SK-N-SH (cell line): ENCODE results near the gene SNED1. TPM values are rescaled to one million over a fixed set of nuclear protein-coding genes. Genes with fewer than 3 reads are reported as not detected.

ENCODE experiments used
- CTCF ChIA-PET: fragments of 300-600, 350-600 bp; formaldehyde crosslinking; extraction: SDS; loops from one replicate; lab custom pipeline; 2021; lab: Yijun Ruan, JAX
- POLR2A ChIA-PET: fragments of 350-600 bp; sonication (Branson Sonifier 250); formaldehyde crosslinking; extraction: SDS; loops from one replicate; lab custom pipeline; 2020; ENCODE audit warnings: antibody characterized with exemption, inconsistent platforms; lab: Yijun Ruan, JAX
- DNase-seq: peaks from one replicate; pipeline ENCODE4 v3.0.0; 2012
- H2AFZ ChIP-seq: fragments of 200-600 bp; sonication (generic); 2 replicates; pipeline ENCODE4 v1.8.1; 2016; ENCODE audit warnings: antibody characterized with exemption, mild to moderate bottlenecking, low read depth
- H3F3A ChIP-seq: fragments of 200-600 bp; sonication (generic); replicated peaks from 2 replicates; pipeline ENCODE3; 2016; ENCODE audit warnings: antibody characterized with exemption, mild to moderate bottlenecking; ENCODE audit not compliant: insufficient read depth
- H3K27ac ChIP-seq, 2 experiments: fragments of 200-500 bp in 1 of 2; fragments of 200-600 bp in 1 of 2; sonication (Bioruptor generic) in 1 of 2; sonication (generic), shearing (Covaris generic) in 1 of 2; 2 replicates each; pipeline versions ENCODE4 v1.5.1 to v1.6.1; 2014 to 2016; ENCODE audit warnings: low read depth in 2 of 2, inconsistent platforms in 1 of 2, low read length in 1 of 2, mild to moderate bottlenecking in 1 of 2, mixed read lengths in 1 of 2
- H3K27me3 ChIP-seq: fragments of 200-600 bp; sonication (generic), shearing (Covaris generic); 2 replicates; pipeline ENCODE4 v1.6.1; 2016; ENCODE audit warnings: mixed run types; ENCODE audit not compliant: insufficient read depth
- H3K36me3 ChIP-seq, 2 experiments: fragments of 200-500 bp in 1 of 2; fragments of 200-600 bp in 1 of 2; sonication (Bioruptor generic) in 1 of 2; sonication (generic) in 1 of 2; replicated peaks in 1 of 2; 2 replicates each; pipeline versions ENCODE3 to v1.5.1; 2014 to 2016; ENCODE audit warnings: low read length in 1 of 2, mild to moderate bottlenecking in 1 of 2; ENCODE audit not compliant: insufficient read depth in 2 of 2, control insufficient read depth in 1 of 2
- H3K4me1 ChIP-seq, 2 experiments: fragments of 200-500 bp in 1 of 2; fragments of 200-600 bp in 1 of 2; sonication (Bioruptor generic) in 1 of 2; sonication (generic), shearing (Covaris generic) in 1 of 2; 2 replicates each; pipeline versions ENCODE4 v1.5.1 to v1.6.1; 2014 to 2016; ENCODE audit warnings: low read depth in 1 of 2, low read length in 1 of 2, mixed run types in 1 of 2; ENCODE audit not compliant: insufficient read depth in 2 of 2, control insufficient read depth in 1 of 2
- H3K4me2 ChIP-seq: fragments of 200-600 bp; sonication (generic), shearing (Covaris generic); 2 replicates; pipeline ENCODE4 v1.6.1; 2017; ENCODE audit warnings: mixed run types
- H3K4me3 ChIP-seq, 2 experiments: fragments of 200-500 bp in 1 of 2; fragments of 200-600 bp in 1 of 2; sonication (Bioruptor generic) in 1 of 2; sonication (generic), shearing (Covaris generic) in 1 of 2; 2 replicates each; pipeline versions ENCODE4 v1.5.1 to v1.8.1; 2014 to 2016; ENCODE audit warnings: low read depth in 2 of 2, inconsistent platforms in 1 of 2, low read length in 1 of 2, mild to moderate bottlenecking in 1 of 2, mixed read lengths in 1 of 2, moderate library complexity in 1 of 2
- H3K79me2 ChIP-seq: fragments of 200-600 bp; sonication (generic); 2 replicates; pipeline ENCODE4 v1.8.1; 2017; ENCODE audit warnings: mild to moderate bottlenecking; ENCODE audit not compliant: insufficient read depth
- H3K9ac ChIP-seq: fragments of 200-600 bp; sonication (generic); 2 replicates; pipeline ENCODE4 v1.6.1; 2017; ENCODE audit warnings: mixed run types
- H3K9me2 ChIP-seq: fragments of 200-600 bp; sonication (generic); 2 replicates; pipeline ENCODE4 v1.6.1; 2017; ENCODE audit warnings: mixed run types
- H3K9me3 ChIP-seq: fragments of 200-600 bp; sonication (generic); 2 replicates; pipeline ENCODE4 v1.6.1; 2017; ENCODE audit warnings: mixed run types, mild to moderate bottlenecking, moderate library complexity
- H4K20me1 ChIP-seq: fragments of 200-600 bp; sonication (generic); 2 replicates; pipeline ENCODE4 v1.6.1; 2017; ENCODE audit warnings: mild to moderate bottlenecking, mixed run types; ENCODE audit not compliant: insufficient read depth
- ELF1 ChIP-seq: IDR thresholded peaks from 2 replicates; pipeline ENCODE4 v1.4.0; 2012
- EP300 ChIP-seq, 2 experiments: IDR thresholded peaks; 2 replicates each; pipeline versions ENCODE4 v1.4.0 to v1.6.1; 2012; ENCODE audit warnings: borderline replicate concordance in 1 of 2, low read depth in 1 of 2, low read length in 1 of 2
- FOSL2 ChIP-seq: IDR thresholded peaks from 2 replicates; pipeline ENCODE4 v1.4.0; 2012; ENCODE audit warnings: low read depth, mild to moderate bottlenecking, moderate library complexity, borderline replicate concordance
- FOXJ3 ChIP-seq: sonication (generic); formaldehyde crosslinking; IDR thresholded peaks from 2 replicates; pipeline ENCODE4 v1.5.1; 2020; ENCODE audit warnings: mild to moderate bottlenecking, missing genetic modification reagents
- FOXM1 ChIP-seq: IDR thresholded peaks from 2 replicates; pipeline ENCODE4 v1.4.0; 2012; ENCODE audit warnings: low read depth, mild to moderate bottlenecking
- GABPA ChIP-seq: IDR thresholded peaks from 2 replicates; pipeline ENCODE4 v1.4.0; 2012; ENCODE audit warnings: low read depth, mild to moderate bottlenecking
- GATA2 ChIP-seq: sonication (generic); formaldehyde crosslinking; IDR thresholded peaks from 2 replicates; pipeline ENCODE4 v1.5.0; 2020; ENCODE audit warnings: mild to moderate bottlenecking, missing genetic modification reagents
- JUND ChIP-seq: IDR thresholded peaks from 2 replicates; pipeline ENCODE4 v1.4.0; 2012
- MAX ChIP-seq: IDR thresholded peaks from 2 replicates; pipeline ENCODE4 v1.4.0; 2012; ENCODE audit warnings: low read depth
- MXI1 ChIP-seq: IDR thresholded peaks from 2 replicates; pipeline ENCODE4 v1.6.1; 2012; ENCODE audit warnings: mild to moderate bottlenecking, low read depth, low read length, improper control_type of control experiment
- NFIC ChIP-seq: IDR thresholded peaks from 2 replicates; pipeline ENCODE4 v1.4.0; 2012; ENCODE audit warnings: borderline replicate concordance
- NRF1 ChIP-seq: IDR thresholded peaks from 2 replicates; pipeline ENCODE4 v1.6.1; 2012; ENCODE audit warnings: low read depth, mild to moderate bottlenecking, low read length
- RAD21 ChIP-seq: IDR thresholded peaks from 2 replicates; pipeline ENCODE4 v1.6.1; 2012; ENCODE audit warnings: mild to moderate bottlenecking, low read length
- REST ChIP-seq: IDR thresholded peaks from 2 replicates; pipeline ENCODE4 v1.6.1; 2012; ENCODE audit warnings: mild to moderate bottlenecking, low read depth, low read length, moderate library complexity
- RFX5 ChIP-seq: IDR thresholded peaks from 2 replicates; pipeline ENCODE4 v1.6.1; 2012; ENCODE audit warnings: mild to moderate bottlenecking, improper control_type of control experiment, low read length
- RXRA ChIP-seq: IDR thresholded peaks from 2 replicates; pipeline ENCODE4 v1.4.0; 2012; ENCODE audit warnings: low read depth, mild to moderate bottlenecking, borderline replicate concordance
- SIN3A ChIP-seq: IDR thresholded peaks from 2 replicates; pipeline ENCODE4 v1.6.1; 2012; ENCODE audit warnings: low read depth, mild to moderate bottlenecking, low read length, moderate library complexity, borderline replicate concordance
- TCF12 ChIP-seq: IDR thresholded peaks from 2 replicates; pipeline ENCODE4 v1.4.0; 2012
- TEAD4 ChIP-seq: IDR thresholded peaks from 2 replicates; pipeline ENCODE4 v1.4.0; 2012; ENCODE audit warnings: mild to moderate bottlenecking, borderline replicate concordance; ENCODE audit not compliant: insufficient read depth
- USF2 ChIP-seq: fragments of 150-350 bp; IDR thresholded peaks from 2 replicates; pipeline ENCODE4 v1.6.1; 2017; ENCODE audit warnings: antibody characterized with exemption, low read length, low read depth, borderline replicate concordance
- ZBTB33 ChIP-seq: IDR thresholded peaks from 2 replicates; pipeline ENCODE4 v1.4.0; 2012; ENCODE audit warnings: low read depth, borderline replicate concordance
- WGBS: methylation state at CpG from one replicate; pipeline ENCODE4 v1.1.6; 2017; ENCODE audit warnings: low lambda C conversion rate; 5-methylcytosine and 5-hydroxymethylcytosine counted together
- polyA plus RNA-seq, 3 experiments: library from polyadenylated mRNA; depleted of rRNA; stranded (reverse); fragments of >200 nt; gene quantifications; 2 replicates each; pipeline ENCODE4 v1.2.3, GENCODE V29; 2012

SNED1 gene
- polyA plus RNA-seq, 1 of the 3 experiments (the other 2 are of a cell fraction), result 0.03 TPM

- TF ChIP-seq RFX5 (no peak), FOXJ3 (CRISPR knock-in tag) (no peak), NFIC (no peak)
These were observed 143.6 kb downstream of the SNED1 start (continued) for GRCh38 chr2:241142063-241142462.

GRCh38 chr2:241142593-241142992, 144.2 kb downstream of the SNED1 start:
- DNase-seq, result no peak
- ChIA-PET CTCF (interaction anchor here (1.8 kb wide), 1 partner anchor 291 kb away, joined by 4 read pairs; no protein-coding TSS in a partner anchor), POLR2A (no interaction called here)
- H2AFZ ChIP-seq, result no peak overlapping the region
- H3K36me3 ChIP-seq, result no peaks in the 10 kb centered on the region
- no peaks in the 10 kb centered on the region for H4K20me1 ChIP-seq
- TF ChIP-seq MXI1, result no peak
- TF ChIP-seq RXRA, result no peak
- no peak for TF ChIP-seq JUND
- TF ChIP-seq ELF1, result no peak
- no peak for TF ChIP-seq RAD21
- no peak for TF ChIP-seq ZBTB33
- TF ChIP-seq TCF12, result no peak
- no peak for TF ChIP-seq FOXM1
- no peak for TF ChIP-seq GABPA
- TF ChIP-seq USF2, result no peak
- no peak for TF ChIP-seq EP300 (IDR thresholded peaks at IDR 0.05; ENCODE audit: borderline replicate concordance in 1 of 2, low read depth in 1 of 2, low read length in 1 of 2)
- TF ChIP-seq GATA2 (CRISPR knock-in tag), result no peak
- TF ChIP-seq NRF1, result no peak
- TF ChIP-seq REST, result no peak
- no peak for TF ChIP-seq MAX
- TF ChIP-seq SIN3A, result no peak
- no peak for TF ChIP-seq FOSL2
- TF ChIP-seq FOXJ3 (CRISPR knock-in tag), result no peak
- TF ChIP-seq TEAD4, result no peak
- H3K9me3 ChIP-seq, result no peaks in the 10 kb centered on the region
- H3K27ac ChIP-seq, result no peak overlapping the region
- H3F3A ChIP-seq, result peaks cover 5% of the 10 kb centered on the region
- no peaks in the 10 kb centered on the region for H3K79me2 ChIP-seq
- no peaks in the 10 kb centered on the region for H3K4me1 ChIP-seq
- H3K27me3 ChIP-seq, result no peaks in the 10 kb centered on the region
- WGBS, result 93% methylated on average over 7 of the region's 9 CpGs
- no peak overlapping the region for H3K4me2 ChIP-seq
- no peak overlapping the region for H3K4me3 ChIP-seq
- H3K9ac ChIP-seq, result no peak overlapping the region
- H3K9me2 ChIP-seq, result no peaks in the 10 kb centered on the region
